ENCODE measurements around the gene ALKBH2.

Gene ALKBH2

DNA sequence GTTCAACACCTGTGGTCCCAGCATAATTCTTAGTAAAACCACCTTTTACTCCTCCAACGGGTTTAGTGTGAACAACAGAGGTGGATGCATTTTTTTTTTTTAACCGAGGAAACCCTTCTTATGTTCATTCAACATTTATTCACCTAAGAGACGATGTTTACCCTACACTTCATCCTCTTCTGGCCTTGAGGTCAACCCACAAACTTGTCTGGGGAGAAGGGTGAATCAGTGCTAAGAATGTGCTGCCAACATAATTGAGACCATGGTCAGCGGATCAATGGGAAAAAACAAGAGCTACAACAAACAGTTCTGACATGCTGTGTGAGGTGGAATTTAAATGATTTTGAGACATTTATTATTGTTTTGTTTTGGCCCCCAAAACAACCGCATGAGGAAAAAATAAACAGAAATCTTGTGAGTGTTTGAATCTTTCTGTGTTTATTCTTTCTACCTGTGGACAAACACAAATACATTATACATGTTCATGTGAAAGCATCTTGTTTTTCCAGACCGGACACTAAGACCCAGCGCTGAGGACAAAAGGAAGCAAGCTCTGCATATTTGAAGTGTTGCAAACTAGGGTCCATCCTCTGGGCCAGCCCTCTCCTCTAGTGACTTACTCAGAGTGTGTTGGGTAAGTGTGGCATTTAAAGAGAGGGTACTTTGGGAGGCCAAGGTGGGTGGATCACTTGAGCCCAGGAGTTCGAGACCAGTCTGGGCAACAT, 46.0 kb downstream of the ALKBH2 start:
- Histone ChIP-seq H3K4me3 (no peak overlapping the region), H3K27ac (no peak overlapping the region)

DNA sequence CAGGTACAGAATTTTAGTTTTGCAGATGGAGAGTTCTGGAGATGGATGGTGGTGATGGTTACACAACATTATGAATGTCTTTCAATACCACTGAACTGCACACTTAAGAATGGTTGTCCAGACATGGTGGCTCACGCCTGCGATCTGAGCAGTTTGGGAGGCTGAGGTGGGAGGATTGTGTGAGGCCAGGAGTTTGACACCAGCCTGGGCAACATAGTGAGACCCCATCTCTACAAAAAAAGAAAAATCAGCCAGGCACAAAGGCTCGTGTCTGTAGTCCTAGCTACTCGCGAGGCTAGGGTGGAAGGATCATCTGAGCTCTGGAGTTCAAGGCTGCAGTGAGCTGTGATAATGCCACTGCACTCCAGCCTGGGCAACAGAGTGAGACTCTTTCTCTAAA, 49.0 kb downstream of the ALKBH2 start:
- Histone ChIP-seq H3K4me3 (no peak overlapping the region), H3K27ac (no peak overlapping the region)
